HG03060 (cell line): ENCODE measurements around the gene BMAL2.
A peak's percentile ranks its signal among the peaks of the same experiment; 100 is the strongest.

Experiments used
- ATAC-seq: cut with Tn5 transposase; IDR thresholded peaks from one replicate; pipeline ENCODE4 v1.9.1; 2021; ENCODE audit warnings: low read depth, moderate number of reproducible peaks; ENCODE audit not compliant: unreplicated experiment

Gene BMAL2

GRCh38 chr12:27332714-27333402 lies at the start of gene BMAL2:
BMAL2 (plus strand) TSS chr12:27332836; CDS start chr12:27333073, 237 bp downstream.
- ATAC-seq = no peak

- no peak for ATAC-seq
Observed at GRCh38 chr12:27284021-27284420, 48.6 kb upstream of the BMAL2 start.

- peak; percentile 66 for ATAC-seq
Observed at GRCh38 chr12:27284751-27285150, 47.9 kb upstream of the BMAL2 start.

GRCh38 chr12:27285403-27285802 lies 47.2 kb upstream of the BMAL2 start:
- no peak for ATAC-seq

GRCh38 chr12:27289414-27289813 lies 43.2 kb upstream of the BMAL2 start:
- ATAC-seq = no peak

- no peak for ATAC-seq
Observed at GRCh38 chr12:27290501-27291168, 42.0 kb upstream of the BMAL2 start.

- ATAC-seq = no peak
Observed at GRCh38 chr12:27291862-27292261, 40.8 kb upstream of the BMAL2 start.

- ATAC-seq = no peak
Observed at GRCh38 chr12:27292718-27293117, 39.9 kb upstream of the BMAL2 start.

- no peak for ATAC-seq
Observed at GRCh38 chr12:27293463-27293862, 39.2 kb upstream of the BMAL2 start.

GRCh38 chr12:27296674-27297073 lies 36.0 kb upstream of the BMAL2 start:
- no peak for ATAC-seq

- ATAC-seq = no peak
Observed at GRCh38 chr12:27297566-27297965, 35.1 kb upstream of the BMAL2 start.

GRCh38 chr12:27299102-27299501 lies 33.5 kb upstream of the BMAL2 start:
- no peak for ATAC-seq

- ATAC-seq = no peak
Observed at GRCh38 chr12:27300226-27300625, 32.4 kb upstream of the BMAL2 start.

- no peak for ATAC-seq
Observed at GRCh38 chr12:27303139-27304111, 29.2 kb upstream of the BMAL2 start.

GRCh38 chr12:27304856-27305255 lies 27.8 kb upstream of the BMAL2 start:
- ATAC-seq = no peak

GRCh38 chr12:27305673-27306456 lies 26.8 kb upstream of the BMAL2 start:
- ATAC-seq = no peak

GRCh38 chr12:27309293-27309994 lies 23.2 kb upstream of the BMAL2 start:
- ATAC-seq = no peak

- ATAC-seq = no peak
Observed at GRCh38 chr12:27309995-27310315, 22.7 kb upstream of the BMAL2 start.

GRCh38 chr12:27316947-27317346 lies 15.7 kb upstream of the BMAL2 start:
- ATAC-seq = no peak

GRCh38 chr12:27319409-27319808 lies 13.2 kb upstream of the BMAL2 start:
- no peak for ATAC-seq
